Hepatic stellate cell (primary cell): ENCODE results near the gene STUB1.

Experiments used
- DNase-seq: peaks from one replicate; pipeline ENCODE4 v3.0.0; 2011; ENCODE audit warnings: low spot score

STUB1 gene

GRCh38 chr16:644556-644955 lies 35.7 kb upstream of the STUB1 start:
- no peak for DNase-seq

DNA sequence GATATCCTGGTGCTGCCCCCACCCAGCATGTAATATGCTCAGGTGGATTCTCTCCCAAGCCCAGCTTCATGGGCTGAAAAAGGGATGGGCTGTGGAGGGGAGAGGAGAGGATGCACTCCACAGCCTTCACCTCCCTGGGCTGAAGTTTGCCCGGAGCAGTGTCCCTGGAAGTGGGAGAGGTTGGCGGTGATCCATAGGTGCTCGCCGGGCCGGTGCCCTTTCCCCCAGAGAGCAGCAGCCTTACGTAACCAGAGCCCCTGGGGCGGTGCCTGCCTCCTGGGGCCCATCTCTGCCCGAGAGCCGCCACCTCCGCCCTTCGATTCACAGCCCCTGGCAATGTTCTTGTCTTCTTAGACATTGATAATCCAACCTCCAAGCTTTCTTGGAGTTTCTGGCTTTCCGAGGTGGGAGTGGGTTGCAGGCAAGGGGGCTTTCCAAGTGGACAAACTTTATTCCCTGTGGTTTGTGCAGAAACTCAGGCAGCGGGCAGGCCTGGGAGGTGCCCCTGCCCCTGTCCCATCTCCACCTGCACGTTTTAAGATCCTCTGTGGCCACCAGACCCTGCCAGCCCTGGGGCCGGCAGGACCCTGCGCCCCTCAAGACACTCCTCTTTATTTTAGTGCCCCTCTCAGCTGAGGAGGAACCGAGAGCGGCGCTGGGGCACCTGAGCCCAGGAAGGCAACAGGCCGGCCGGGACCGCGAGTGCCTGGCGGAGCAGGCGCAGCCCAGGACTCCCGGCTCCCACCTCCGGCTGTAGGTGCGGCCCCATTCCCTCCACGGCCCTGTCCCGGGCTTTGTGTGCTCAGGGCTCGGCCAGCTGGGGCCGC lies 34.1 kb upstream of the STUB1 start:
- DNase-seq, result no peak

DNA sequence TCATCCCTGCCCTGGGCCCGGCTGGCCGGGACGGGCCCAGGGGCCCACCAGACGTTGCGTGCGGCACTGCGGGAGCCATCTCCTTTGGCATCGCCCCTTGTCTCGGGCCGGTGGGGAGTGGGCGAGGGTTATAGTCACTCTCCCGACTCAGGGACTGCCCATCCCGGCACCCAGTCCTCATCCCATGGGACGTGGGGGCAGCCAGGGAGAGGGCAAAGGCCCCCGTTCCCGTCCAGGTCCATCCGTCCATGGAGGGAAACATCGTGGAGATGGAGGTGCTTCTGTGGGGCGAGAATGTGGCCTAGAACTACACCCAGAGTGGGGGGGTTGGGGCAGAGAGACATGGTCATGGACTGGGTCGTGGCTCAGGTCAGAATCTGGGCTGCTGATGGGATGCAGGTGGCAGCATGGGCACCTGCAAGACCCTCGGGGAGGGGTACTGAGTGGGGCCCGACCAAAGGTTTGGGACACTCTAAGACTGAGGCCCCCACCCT lies 33.5 kb upstream of the STUB1 start:
- no peak for DNase-seq

DNA sequence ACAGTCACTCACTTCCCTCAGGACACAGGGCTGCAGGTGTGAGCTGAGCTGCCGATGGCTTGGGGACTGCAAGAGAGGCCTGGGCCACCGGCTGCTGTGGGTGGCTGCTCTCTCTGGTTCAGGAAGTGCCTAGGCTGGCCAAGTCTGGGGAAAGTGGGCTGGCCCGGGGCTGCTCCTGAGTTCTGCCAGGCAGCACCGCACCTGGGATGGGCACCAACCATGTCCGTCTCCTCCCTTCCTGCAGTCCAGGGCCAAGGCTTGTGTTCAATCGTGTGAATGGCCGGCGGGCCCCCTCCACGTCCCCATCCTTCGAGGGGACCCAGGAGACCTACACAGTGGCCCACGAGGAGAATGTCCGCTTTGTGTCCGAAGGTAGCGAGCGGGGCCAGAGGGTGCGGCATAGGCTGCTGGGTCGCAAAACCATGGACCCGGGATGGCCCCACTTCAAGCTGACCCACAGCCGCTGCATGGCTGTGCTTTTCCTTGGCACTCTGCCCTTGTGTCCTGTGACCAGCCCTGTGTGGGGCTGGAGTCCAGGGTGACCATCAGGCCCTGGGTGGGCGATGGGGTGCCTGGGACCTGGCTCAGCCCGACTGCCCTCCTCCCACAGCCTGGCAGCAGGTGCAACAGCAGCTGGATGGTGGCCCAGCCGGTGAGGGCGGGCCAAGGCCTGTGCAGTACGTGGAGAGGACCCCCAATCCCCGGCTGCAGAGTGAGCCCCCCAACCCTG lies 32.9 kb upstream of the STUB1 start:
- DNase-seq, result no peak

GRCh38 chr16:648071-648780 lies 32.0 kb upstream of the STUB1 start:
- DNase-seq, result no peak

- DNase-seq, result peak; percentile 99
These were observed 31.2 kb upstream of the STUB1 start, which contains the start of gene WDR90 for GRCh38 chr16:648781-649589. WDR90 (plus strand) TSS chr16:649365; CDS start chr16:649417, 52 bp downstream.

GRCh38 chr16:649631-650030 lies 30.6 kb upstream of the STUB1 start:
- DNase-seq, result peak; percentile 59

DNA sequence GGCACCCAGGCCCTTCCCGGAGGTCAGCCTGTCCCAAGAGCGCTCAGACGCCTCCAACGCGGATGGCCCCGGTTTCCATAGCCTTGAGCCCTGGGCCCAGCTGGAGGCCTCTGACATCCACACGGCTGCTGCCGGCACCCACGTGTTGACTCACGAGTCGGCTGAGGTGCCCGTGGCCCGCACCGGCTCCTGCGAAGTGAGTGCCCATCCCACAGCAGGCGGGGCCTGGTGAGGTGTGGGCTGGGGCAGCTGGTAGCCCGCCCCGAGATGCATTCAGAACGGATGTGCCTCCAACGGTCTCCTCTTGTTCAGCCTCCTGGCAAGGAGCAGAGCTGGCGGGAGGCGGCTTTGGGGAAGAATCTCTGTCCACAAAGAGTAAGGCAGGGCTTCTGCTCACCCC lies 28.4 kb upstream of the STUB1 start:
- DNase-seq, result no peak

- DNase-seq, result no peak
These were observed 27.5 kb upstream of the STUB1 start for GRCh38 chr16:652454-653305.

GRCh38 chr16:654034-654433 lies 26.2 kb upstream of the STUB1 start:
- DNase-seq, result no peak

GRCh38 chr16:657487-657886 lies 22.7 kb upstream of the STUB1 start:
- no peak for DNase-seq

DNA sequence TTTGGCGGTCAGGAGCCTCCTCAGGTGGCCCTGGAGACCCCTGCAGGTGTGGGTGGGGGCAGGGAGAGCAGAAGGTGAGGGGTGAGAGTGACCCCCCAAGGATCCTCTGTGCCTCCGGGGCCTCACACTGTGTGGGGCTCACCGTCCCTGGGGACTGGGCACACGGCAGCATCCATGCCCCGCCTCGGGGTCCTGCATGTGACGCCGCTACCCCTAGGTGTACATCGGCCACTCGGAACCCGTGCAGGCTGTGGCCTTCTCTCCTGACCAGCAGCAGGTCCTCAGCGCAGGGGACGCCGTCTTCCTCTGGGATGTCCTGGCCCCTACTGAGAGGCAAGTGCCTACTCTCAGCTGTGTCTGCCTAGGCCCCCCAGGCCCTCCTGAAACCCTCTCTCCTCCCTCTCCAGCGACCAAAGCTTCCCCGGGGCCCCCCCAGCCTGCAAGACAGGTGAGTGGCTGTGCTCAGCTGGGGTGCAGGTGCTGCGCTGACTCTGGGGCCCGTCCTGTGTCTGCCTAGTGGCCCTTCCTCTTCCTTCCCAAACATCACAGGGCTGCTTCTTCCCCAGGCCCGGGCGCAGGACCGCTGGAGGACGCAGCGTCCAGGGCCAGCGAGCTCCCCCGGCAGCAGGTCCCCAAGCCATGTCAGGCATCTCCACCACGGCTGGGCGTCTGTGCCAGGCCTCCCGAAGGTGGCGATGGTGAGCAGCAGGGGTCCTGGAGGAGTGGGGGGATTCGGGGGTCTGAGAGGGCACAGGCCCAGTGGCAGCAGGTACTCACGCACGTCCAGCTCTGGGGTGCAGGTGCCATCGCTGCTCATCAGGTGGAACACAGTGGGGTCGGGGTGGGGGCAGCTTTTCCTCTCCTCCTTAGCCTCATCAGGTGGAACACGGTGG lies 21.3 kb upstream of the STUB1 start:
- no peak for DNase-seq

DNA sequence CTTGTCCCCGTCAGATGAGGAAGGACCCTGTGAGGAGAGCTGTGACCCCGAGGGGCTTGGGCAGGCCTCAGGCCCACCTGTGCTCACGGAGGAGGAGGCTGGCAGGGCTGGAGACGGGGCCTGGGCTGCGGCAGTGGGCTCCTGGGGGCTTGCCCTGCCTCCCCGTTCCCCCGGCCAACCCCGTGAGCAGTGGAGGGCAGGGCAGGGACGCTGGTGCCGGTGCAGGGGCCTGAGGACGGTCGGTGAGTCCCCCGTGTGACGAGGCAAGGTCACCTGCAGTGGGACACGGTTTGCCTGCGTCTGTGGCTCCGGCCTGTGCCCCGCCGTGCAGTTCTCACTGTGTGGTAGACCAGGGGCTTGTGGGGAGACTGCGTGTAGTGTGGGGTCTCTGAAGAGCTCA lies 20.6 kb upstream of the STUB1 start:
- no peak for DNase-seq

GRCh38 chr16:660132-660458 lies 20.1 kb upstream of the STUB1 start:
- DNase-seq, result no peak

DNA sequence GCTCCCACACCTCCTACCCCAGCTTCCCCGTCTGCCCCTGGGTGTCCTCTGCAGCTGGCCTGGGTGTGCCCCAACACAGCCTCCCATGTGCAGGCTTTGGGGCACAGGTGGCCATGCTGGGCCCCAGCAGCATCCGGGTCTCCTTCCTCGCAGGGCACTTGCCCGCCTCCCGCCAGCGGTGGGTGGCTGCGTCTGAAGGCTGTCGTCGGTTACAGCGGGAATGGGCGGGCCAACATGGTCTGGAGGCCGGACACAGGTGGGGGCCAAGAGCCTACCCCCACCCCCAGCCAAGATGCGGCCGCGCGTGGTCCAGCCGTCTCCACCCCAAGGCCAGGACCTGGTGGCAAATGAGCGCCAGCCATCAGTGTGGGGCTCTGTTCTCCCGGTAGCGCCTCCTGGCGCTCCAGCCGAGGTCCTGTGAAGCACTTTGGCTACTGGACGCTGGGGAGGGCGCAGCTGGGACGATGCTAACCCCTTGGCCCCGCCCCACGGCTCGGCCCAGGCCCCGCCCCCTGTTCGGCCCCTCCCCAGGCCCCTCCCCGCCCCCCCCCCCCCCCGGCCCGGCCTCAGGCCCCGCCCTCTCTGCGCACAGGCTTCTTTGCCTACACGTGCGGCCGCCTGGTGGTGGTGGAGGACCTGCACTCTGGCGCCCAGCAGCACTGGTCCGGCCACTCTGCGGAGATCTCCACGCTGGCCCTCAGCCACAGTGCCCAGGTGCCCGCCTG lies 19.6 kb upstream of the STUB1 start:
- DNase-seq, result peak; percentile 92

DNA sequence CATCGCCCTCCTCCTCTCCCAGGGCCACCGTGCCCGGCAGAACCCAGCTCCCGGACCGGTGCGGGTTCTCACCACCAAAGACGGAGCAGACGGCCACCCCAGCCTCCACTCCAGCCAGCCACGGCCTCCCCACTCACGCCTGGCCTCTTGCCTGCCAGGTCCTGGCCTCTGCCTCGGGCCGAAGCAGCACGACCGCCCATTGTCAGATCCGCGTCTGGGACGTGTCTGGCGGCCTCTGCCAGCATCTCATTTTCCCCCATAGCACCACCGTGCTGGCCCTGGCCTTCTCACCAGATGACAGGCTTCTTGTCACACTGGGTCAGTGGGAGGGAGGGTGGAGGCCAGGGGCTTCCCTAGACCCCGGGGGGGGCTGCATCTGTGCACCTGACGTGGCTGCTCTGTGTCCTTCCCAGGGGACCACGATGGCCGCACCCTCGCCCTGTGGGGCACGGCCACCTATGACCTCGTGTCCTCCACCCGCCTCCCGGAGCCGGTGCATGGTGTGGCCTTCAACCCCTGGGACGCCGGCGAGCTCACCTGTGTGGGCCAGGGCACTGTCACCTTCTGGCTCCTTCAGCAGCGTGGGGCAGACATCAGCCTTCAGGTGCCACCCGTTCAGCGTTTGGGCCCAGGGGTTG lies 18.9 kb upstream of the STUB1 start:
- no peak for DNase-seq

DNA sequence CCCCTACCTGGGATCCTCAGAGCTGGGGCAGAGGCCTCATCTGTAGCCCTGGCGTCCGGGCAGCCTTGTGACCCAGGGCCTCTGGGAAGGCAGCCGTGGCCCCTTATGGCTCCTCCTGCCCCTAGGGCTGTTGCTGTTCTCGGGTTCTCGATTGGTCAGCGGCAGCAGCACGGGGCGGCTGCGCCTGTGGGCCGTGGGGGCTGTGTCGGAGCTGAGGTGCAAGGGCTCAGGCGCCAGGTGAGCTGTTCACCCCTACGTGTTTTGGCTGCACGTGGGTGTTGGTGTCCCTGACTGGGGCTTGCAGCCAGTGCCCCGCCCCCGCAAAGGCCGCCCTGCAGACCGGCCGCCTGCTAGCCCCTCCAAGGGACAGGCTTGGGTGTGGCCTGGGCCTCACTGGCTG lies 18.1 kb upstream of the STUB1 start:
- DNase-seq, result no peak

DNA sequence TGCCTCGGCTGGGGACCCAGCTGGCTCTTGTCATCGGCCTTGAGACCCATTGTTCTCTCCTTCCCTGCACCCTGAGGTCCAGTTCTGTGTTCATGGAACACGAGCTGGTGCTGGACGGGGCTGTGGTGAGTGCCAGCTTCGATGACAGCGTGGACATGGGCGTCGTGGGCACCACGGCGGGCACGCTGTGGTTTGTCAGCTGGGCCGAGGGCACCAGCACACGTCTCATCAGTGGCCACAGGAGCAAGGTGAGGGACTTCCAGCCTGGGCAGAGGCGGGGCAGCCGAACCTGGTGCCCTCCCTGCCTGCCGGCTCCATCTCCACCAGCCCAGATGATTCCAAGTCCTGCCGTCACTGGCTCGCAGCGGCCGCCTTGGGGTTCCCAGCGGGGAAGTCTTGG lies 17.6 kb upstream of the STUB1 start:
- no peak for DNase-seq

DNA sequence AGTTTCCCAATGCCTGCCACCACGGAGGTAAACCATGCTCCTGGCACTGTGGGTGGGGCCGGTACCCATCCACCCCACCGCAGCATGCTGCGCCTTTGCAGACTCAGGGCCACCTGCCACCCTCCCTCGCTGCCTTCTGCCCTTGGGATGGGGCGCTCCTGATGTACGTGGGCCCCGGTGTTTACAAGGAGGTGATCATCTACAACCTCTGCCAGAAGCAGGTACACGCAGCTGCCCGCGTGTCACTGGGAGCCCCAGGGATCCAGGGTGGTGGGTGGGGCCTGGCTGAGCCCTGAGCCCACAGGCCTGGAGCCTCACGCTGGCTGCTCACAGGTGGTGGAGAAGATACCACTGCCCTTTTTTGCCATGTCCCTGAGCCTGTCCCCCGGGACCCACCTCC lies 13.6 kb upstream of the STUB1 start:
- DNase-seq, result no peak
